ENCODE measurements around the gene RBM5. TPM values are rescaled to one million over a fixed set of nuclear protein-coding genes. Genes with fewer than 3 reads are reported as not detected.

Gene RBM5
- total RNA-seq, 1 experiment from 2014 or later, result 128 TPM

- H3K79me2 ChIP-seq (ENCODE audit: low read length), result peaks cover 23% of the 10 kb centered on the region
- ChIA-PET POLR2A (ENCODE audit: unreplicated experiment) (interaction anchor here (0.6 kb wide), 1 partner anchor 376 kb away, joined by 3 read pairs; the partner anchor contains the start of gene GMPPB), CTCF (no interaction called here)
- H3K9me2 ChIP-seq (replicated peaks; ENCODE audit: low read length), result no peaks in the 10 kb centered on the region
- intact Hi-C loops (cut with micrococcal nuclease), result no loop called here
- peaks cover 88% of the 10 kb centered on the region for H3K36me3 ChIP-seq (ENCODE audit: low read depth, low read length)
- H3K4me3 ChIP-seq (ENCODE audit: low read length), result no peak overlapping the region
- BruUV-seq (replicated peaks), result TSS peak; percentile 1
- H3K9me3 ChIP-seq (ENCODE audit: low read length), result no peaks in the 10 kb centered on the region
- peaks cover 2% of the 10 kb centered on the region; the same call in 1 of the 2 replicates for H3K4me1 ChIP-seq (ENCODE audit: insufficient read depth, low read length)
- H4K20me1 ChIP-seq (ENCODE audit: low read length), result 0 out of 2 replicates have a peak, but pooled peaks cover 11% of the 10 kb centered on the region
- H3F3A ChIP-seq (ENCODE audit: low read length, unreplicated experiment), result peaks cover 4% of the 10 kb centered on the region
- H3K27me3 ChIP-seq (ENCODE audit: low read length), result no peaks in the 10 kb centered on the region
- H3K9ac ChIP-seq (ENCODE audit: low read length), result no peak overlapping the region
- H3K4me2 ChIP-seq (ENCODE audit: low read length), result no peak overlapping the region
- TF ChIP-seq EZH2phosphoT487 (IDR thresholded peaks at IDR 0.05; ENCODE audit: borderline replicate concordance, low read length), result no peak
- no peak for TF ChIP-seq EZH2 (IDR thresholded peaks at IDR 0.05; ENCODE audit: low read length, unreplicated experiment)
- TF ChIP-seq, protein P1, sequence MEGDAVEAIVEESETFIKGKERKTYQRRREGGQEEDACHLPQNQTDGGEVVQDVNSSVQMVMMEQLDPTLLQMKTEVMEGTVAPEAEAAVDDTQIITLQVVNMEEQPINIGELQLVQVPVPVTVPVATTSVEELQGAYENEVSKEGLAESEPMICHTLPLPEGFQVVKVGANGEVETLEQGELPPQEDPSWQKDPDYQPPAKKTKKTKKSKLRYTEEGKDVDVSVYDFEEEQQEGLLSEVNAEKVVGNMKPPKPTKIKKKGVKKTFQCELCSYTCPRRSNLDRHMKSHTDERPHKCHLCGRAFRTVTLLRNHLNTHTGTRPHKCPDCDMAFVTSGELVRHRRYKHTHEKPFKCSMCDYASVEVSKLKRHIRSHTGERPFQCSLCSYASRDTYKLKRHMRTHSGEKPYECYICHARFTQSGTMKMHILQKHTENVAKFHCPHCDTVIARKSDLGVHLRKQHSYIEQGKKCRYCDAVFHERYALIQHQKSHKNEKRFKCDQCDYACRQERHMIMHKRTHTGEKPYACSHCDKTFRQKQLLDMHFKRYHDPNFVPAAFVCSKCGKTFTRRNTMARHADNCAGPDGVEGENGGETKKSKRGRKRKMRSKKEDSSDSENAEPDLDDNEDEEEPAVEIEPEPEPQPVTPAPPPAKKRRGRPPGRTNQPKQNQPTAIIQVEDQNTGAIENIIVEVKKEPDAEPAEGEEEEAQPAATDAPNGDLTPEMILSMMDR (conservative IDR thresholded peaks at IDR 0.05; ENCODE audit: low read depth, low read length), result no peak
- DNase-seq, result no peak
- no peak for ATAC-seq
- H3K27ac ChIP-seq (ENCODE audit: low read length), result no peak overlapping the region
- H2AFZ ChIP-seq (ENCODE audit: low read length), result no peak overlapping the region
These were observed 11.7 kb downstream of the RBM5 start for GRCh38 chr3:50100386-50100785.

DNA sequence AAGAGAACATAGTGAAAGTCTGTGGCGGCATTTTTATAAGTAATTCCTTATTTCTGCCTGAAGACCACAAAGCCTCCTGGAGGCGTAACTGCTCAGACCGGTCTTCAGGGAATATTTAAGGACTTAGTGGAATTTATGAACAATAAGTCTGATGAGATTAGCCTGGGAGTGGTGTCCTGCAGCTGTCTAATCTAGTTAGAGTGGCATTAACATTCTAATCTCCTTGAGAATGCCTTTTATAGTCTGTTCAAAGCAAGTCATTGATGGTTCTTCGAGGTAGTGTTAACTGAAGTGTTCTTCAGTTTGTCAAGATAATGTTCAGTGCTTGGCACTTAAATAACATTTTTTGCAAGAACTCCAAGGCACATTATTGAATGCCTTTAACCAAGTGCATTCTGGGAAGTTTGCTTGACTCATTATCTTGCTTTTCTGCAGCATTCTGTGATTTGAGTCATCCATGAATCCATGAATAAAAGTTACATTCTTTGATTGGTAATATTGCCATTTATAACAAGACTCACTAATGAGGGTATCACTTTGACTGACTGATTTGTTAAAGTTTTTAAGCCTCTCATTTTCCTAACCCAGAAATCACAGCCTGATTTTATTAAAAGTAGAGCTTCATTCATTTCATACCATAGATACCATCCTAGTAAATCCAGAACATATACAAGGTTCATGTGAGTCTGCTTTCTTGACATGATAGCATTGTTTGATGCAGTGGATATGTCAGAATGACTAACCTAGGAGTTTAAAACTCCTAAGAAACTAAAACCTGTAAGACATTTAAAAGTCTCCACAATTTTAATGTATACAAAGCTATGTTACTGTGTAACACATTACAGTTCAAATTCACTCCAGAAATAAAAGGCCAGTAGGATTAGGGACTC lies 12.5 kb downstream of the RBM5 start:
- H3K27me3 ChIP-seq (ENCODE audit: low read length), result no peaks in the 10 kb centered on the region
- H4K20me1 ChIP-seq (ENCODE audit: low read length), result 0 out of 2 replicates have a peak, but pooled peaks cover 8% of the 10 kb centered on the region
- peak; percentile 30 for DNase-seq
- no peak overlapping the region for H3K4me2 ChIP-seq (ENCODE audit: low read length)
- H2AFZ ChIP-seq (ENCODE audit: low read length), result no peak overlapping the region
- CTCF ChIA-PET, result interaction anchor here (0.5 kb wide), 1 partner anchor 283 kb away, joined by 7 read pairs; no protein-coding TSS in a partner anchor
- no TSS peak for BruUV-seq (replicated peaks)
- H3F3A ChIP-seq (ENCODE audit: low read length, unreplicated experiment), result peaks cover 4% of the 10 kb centered on the region
- no peaks in the 10 kb centered on the region for H3K4me1 ChIP-seq (ENCODE audit: insufficient read depth, low read length)
- POLR2A ChIA-PET (ENCODE audit: unreplicated experiment), result interaction anchor here (0.6 kb wide), 1 partner anchor 319 kb away, joined by 3 read pairs; no protein-coding TSS in a partner anchor
- H3K9ac ChIP-seq (ENCODE audit: low read length), result no peak overlapping the region
- peaks cover 15% of the 10 kb centered on the region for H3K79me2 ChIP-seq (ENCODE audit: low read length)
- no peak overlapping the region for H3K4me3 ChIP-seq (ENCODE audit: low read length)
- intact Hi-C loops (cut with micrococcal nuclease), result no loop called here
- peaks cover 86% of the 10 kb centered on the region for H3K36me3 ChIP-seq (ENCODE audit: low read depth, low read length)
- no peak for TF ChIP-seq EZH2 (IDR thresholded peaks at IDR 0.05; ENCODE audit: low read length, unreplicated experiment)
- TF ChIP-seq, protein P1 (conservative IDR thresholded peaks at IDR 0.05; ENCODE audit: low read depth, low read length), result no peak
- no peak for TF ChIP-seq EZH2phosphoT487 (IDR thresholded peaks at IDR 0.05; ENCODE audit: borderline replicate concordance, low read length)
- no peaks in the 10 kb centered on the region for H3K9me3 ChIP-seq (ENCODE audit: low read length)
- no peak overlapping the region for H3K27ac ChIP-seq (ENCODE audit: low read length)
- no peaks in the 10 kb centered on the region for H3K9me2 ChIP-seq (replicated peaks; ENCODE audit: low read length)
- ATAC-seq, result no peak

- CTCF ChIA-PET, result no interaction called here
- H3K79me2 ChIP-seq (ENCODE audit: low read length), result 0 out of 2 replicates have a peak, but pooled peaks cover 2% of the 10 kb centered on the region
- no peak for TF ChIP-seq EZH2 (IDR thresholded peaks at IDR 0.05; ENCODE audit: low read length, unreplicated experiment)
- TF ChIP-seq EZH2phosphoT487 (IDR thresholded peaks at IDR 0.05; ENCODE audit: borderline replicate concordance, low read length), result no peak
- TF ChIP-seq, protein P1 (conservative IDR thresholded peaks at IDR 0.05; ENCODE audit: low read depth, low read length), result no peak
These were observed 13.8 kb downstream of the RBM5 start for GRCh38 chr3:50102558-50102957.

More at GRCh38 chr3:50102558-50102957, 13.8 kb downstream of the RBM5 start:
- H3K36me3 ChIP-seq (ENCODE audit: low read depth, low read length), result peaks cover 88% of the 10 kb centered on the region
- DNase-seq (no peak), ATAC-seq (no peak)
- H3K27me3 ChIP-seq (ENCODE audit: low read length), result no peaks in the 10 kb centered on the region
- no peak overlapping the region for H3K27ac ChIP-seq (ENCODE audit: low read length)
- TSS peak; percentile 3 for BruUV-seq (replicated peaks)
- H2AFZ ChIP-seq (ENCODE audit: low read length), result no peak overlapping the region
- POLR2A ChIA-PET (ENCODE audit: unreplicated experiment), result no interaction called here
- no peak overlapping the region for H3K9ac ChIP-seq (ENCODE audit: low read length)
- intact Hi-C loops (cut with micrococcal nuclease), result no loop called here
- no peak overlapping the region for H3K4me3 ChIP-seq (ENCODE audit: low read length)
- no peaks in the 10 kb centered on the region for H4K20me1 ChIP-seq (ENCODE audit: low read length)
- H3F3A ChIP-seq (ENCODE audit: low read length, unreplicated experiment), result peaks cover 4% of the 10 kb centered on the region
- no peaks in the 10 kb centered on the region for H3K9me2 ChIP-seq (replicated peaks; ENCODE audit: low read length)
- no peaks in the 10 kb centered on the region for H3K4me1 ChIP-seq (ENCODE audit: insufficient read depth, low read length)
- no peak overlapping the region for H3K4me2 ChIP-seq (ENCODE audit: low read length)
- no peaks in the 10 kb centered on the region for H3K9me3 ChIP-seq (ENCODE audit: low read length)

All from PC-3 (cell line).